ENCODE results near the gene HDAC10. TPM values are rescaled to one million over a fixed set of nuclear protein-coding genes. Genes with fewer than 3 reads are reported as not detected.
A peak's percentile ranks its signal among the peaks of the same experiment; 100 is the strongest.

The HDAC10 gene
- total and polyA plus RNA-seq, 10 of the 15 experiments (the other 5 are each of a cell fraction or from before 2014, with no cell fraction given) = 0.26 to 48.6 (median 5.0) TPM

DNA sequence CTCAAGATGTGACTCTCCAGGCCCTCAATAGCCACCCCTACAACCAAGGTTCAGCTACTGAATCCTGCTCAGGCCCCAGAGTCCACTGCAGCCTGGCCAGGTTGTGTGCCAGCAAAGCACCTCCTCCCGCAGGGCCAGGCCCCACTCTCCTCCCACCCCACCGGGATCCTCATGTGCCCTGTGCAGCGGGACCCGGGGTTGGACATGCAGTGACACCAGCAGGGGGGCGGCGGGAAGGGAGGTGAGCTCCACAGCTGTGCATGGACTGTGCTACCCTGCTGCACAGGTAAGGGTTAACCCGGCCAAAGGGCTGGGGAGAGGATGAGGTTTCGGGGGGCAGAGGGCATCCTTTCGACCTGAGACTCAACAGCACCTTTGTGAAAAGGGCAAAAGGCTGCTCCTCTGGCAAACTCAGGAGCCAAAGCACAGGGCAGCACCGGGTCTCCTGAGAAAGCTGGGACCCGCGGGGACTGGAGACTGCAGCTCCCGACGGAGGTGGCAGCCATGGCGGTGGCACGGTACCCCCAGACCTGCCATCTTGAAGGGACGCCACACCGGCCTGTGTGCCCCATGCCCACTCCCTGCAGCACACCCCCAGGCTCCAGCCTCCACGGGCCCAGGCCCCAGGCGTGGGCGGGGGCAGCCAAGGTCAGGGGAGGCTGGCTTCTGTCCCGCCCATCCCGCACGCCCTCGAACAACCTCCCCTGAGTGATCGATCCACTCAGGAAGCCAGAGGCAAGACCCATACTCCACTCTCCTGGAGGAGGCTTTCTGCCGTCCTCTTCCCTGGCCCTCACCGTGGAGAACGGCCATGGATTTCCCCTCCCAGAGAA, 45.8 kb upstream of the HDAC10 start (continued):
- no peak for TF ChIP-seq RELA (IDR thresholded peaks at IDR 0.05; ENCODE audit: borderline replicate concordance, partially characterized antibody)
- TF ChIP-seq, protein P1, sequence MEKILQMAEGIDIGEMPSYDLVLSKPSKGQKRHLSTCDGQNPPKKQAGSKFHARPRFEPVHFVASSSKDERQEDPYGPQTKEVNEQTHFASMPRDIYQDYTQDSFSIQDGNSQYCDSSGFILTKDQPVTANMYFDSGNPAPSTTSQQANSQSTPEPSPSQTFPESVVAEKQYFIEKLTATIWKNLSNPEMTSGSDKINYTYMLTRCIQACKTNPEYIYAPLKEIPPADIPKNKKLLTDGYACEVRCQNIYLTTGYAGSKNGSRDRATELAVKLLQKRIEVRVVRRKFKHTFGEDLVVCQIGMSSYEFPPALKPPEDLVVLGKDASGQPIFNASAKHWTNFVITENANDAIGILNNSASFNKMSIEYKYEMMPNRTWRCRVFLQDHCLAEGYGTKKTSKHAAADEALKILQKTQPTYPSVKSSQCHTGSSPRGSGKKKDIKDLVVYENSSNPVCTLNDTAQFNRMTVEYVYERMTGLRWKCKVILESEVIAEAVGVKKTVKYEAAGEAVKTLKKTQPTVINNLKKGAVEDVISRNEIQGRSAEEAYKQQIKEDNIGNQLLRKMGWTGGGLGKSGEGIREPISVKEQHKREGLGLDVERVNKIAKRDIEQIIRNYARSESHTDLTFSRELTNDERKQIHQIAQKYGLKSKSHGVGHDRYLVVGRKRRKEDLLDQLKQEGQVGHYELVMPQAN (conservative IDR thresholded peaks at IDR 0.05) = no peak
- no peak for TF ChIP-seq TAF1 (IDR thresholded peaks at IDR 0.05; ENCODE audit: borderline replicate concordance, low read depth, low read length)
- no peak for TF ChIP-seq ZNF274 (IDR thresholded peaks at IDR 0.05; ENCODE audit: insufficient read depth, insufficient read length)
- no peak for TF ChIP-seq SIN3A (IDR thresholded peaks at IDR 0.05; ENCODE audit: low read depth, low read length)
- TF ChIP-seq DPF2 (IDR thresholded peaks at IDR 0.05) = no peak
- no peak for TF ChIP-seq SUZ12 (IDR thresholded peaks at IDR 0.05; ENCODE audit: unreplicated experiment)

DNA sequence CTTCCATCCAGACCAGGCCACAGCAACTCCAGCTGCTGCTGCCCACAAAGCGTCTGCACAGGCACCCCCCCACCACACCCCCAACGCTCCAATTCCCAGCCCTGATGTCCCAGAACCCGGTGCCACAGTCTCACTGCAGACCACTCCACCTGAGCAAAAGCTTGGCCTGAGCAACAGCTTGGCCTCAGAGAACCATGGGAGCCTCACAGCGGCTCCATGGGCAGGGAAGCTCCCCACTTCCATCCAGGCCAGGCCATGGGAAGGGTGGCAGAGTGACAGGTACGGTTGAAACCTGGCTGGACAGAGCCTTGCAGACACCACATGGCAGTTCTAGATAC, 43.2 kb upstream of the HDAC10 start:
- TF ChIP-seq KDM1A (IDR thresholded peaks at IDR 0.05; ENCODE audit: borderline replicate concordance) (no peak), BHLHE40 (IDR thresholded peaks at IDR 0.05; ENCODE audit: borderline replicate concordance in 1 of 2, low read depth in 2 of 2, low read length in 1 of 2) (no peak), BRCA1 (IDR thresholded peaks at IDR 0.05; ENCODE audit: low read depth, low read length) (no peak)
- TF ChIP-seq, protein P2, sequence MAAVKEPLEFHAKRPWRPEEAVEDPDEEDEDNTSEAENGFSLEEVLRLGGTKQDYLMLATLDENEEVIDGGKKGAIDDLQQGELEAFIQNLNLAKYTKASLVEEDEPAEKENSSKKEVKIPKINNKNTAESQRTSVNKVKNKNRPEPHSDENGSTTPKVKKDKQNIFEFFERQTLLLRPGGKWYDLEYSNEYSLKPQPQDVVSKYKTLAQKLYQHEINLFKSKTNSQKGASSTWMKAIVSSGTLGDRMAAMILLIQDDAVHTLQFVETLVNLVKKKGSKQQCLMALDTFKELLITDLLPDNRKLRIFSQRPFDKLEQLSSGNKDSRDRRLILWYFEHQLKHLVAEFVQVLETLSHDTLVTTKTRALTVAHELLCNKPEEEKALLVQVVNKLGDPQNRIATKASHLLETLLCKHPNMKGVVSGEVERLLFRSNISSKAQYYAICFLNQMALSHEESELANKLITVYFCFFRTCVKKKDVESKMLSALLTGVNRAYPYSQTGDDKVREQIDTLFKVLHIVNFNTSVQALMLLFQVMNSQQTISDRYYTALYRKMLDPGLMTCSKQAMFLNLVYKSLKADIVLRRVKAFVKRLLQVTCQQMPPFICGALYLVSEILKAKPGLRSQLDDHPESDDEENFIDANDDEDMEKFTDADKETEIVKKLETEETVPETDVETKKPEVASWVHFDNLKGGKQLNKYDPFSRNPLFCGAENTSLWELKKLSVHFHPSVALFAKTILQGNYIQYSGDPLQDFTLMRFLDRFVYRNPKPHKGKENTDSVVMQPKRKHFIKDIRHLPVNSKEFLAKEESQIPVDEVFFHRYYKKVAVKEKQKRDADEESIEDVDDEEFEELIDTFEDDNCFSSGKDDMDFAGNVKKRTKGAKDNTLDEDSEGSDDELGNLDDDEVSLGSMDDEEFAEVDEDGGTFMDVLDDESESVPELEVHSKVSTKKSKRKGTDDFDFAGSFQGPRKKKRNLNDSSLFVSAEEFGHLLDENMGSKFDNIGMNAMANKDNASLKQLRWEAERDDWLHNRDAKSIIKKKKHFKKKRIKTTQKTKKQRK (IDR thresholded peaks at IDR 0.05; ENCODE audit: low read depth, low read length) = no peak
- TF ChIP-seq, protein P3, sequence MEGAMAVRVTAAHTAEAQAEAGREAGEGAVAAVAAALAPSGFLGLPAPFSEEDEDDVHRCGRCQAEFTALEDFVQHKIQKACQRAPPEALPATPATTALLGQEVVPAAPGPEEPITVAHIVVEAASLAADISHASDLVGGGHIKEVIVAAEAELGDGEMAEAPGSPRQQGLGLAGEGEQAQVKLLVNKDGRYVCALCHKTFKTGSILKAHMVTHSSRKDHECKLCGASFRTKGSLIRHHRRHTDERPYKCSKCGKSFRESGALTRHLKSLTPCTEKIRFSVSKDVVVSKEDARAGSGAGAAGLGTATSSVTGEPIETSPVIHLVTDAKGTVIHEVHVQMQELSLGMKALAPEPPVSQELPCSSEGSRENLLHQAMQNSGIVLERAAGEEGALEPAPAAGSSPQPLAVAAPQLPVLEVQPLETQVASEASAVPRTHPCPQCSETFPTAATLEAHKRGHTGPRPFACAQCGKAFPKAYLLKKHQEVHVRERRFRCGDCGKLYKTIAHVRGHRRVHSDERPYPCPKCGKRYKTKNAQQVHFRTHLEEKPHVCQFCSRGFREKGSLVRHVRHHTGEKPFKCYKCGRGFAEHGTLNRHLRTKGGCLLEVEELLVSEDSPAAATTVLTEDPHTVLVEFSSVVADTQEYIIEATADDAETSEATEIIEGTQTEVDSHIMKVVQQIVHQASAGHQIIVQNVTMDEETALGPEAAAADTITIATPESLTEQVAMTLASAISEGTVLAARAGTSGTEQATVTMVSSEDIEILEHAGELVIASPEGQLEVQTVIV (IDR thresholded peaks at IDR 0.05; ENCODE audit: borderline replicate concordance, partially characterized antibody) = no peak
- Histone ChIP-seq H2AFZ (ENCODE audit: control insufficient read depth, low read depth, low read length) (no peak overlapping the region), H3K9ac (ENCODE audit: control insufficient read depth, insufficient read depth, low read length) (peak overlapping the region; percentile 9; the same call in 1 of the 2 replicates), H3K27me3 (replicated peaks in 1 of 2; ENCODE audit: control insufficient read depth in 2 of 2, insufficient read depth in 2 of 2, low read length in 1 of 2) (no peaks in the 10 kb centered on the region), H3K4me1 (ENCODE audit: control insufficient read depth, insufficient read depth, low read length) (peaks cover 27% of the 10 kb centered on the region), H3K4me3 (no peak overlapping the region), H3K27ac (ENCODE audit: control insufficient read depth, insufficient read depth) (peak overlapping the region; percentile 2; the same call in 1 of the 2 replicates), H3K79me2 (ENCODE audit: control insufficient read depth, insufficient read depth, low read length) (peaks cover 60% of the 10 kb centered on the region), H3K9me3 (replicated peaks; ENCODE audit: control insufficient read depth, insufficient read depth, low read length) (no peaks in the 10 kb centered on the region), H4K20me1 (ENCODE audit: control insufficient read depth, insufficient read depth) (no peaks in the 10 kb centered on the region; the same call in none of the 2 replicates), H3K4me2 (ENCODE audit: control insufficient read depth, insufficient read depth) (peak overlapping the region; percentile 40; the same call in 1 of the 2 replicates), H3K36me3 (ENCODE audit: control insufficient read depth in 2 of 2, insufficient read depth in 2 of 2, low read length in 1 of 2) (peaks cover 10 to 23% of the 10 kb centered on the region in 2 experiments; a peak in 3 of 4 replicates)
- intact Hi-C loops (cut with micrococcal nuclease; ENCODE audit: unreplicated experiment) (no loop called here), in situ Hi-C loops (cut with MboI) (no loop called here)
- 49% methylated on average over 5 of the region's 5 CpGs for WGBS (ENCODE audit: insufficient coverage, insufficient replicate concordance, low lambda C conversion rate, missing lambda C conversion rate)
- no peak for ATAC-seq
- SMC1A ChIA-PET (ENCODE audit: uncharacterized antibody, unreplicated experiment) = interaction anchor here (2.9 kb wide), 1 partner anchor 10 kb away, joined by 21 read pairs; no protein-coding TSS in a partner anchor
- no peak for FAIRE-seq
- no peak for DNase-seq (ENCODE audit: low read depth, low spot score)
- BruUV-seq (replicated peaks) = no TSS peak
- RAD21 ChIA-PET (ENCODE audit: unreplicated experiment) = interaction anchor here (1.4 to 2.8 kb wide), 3 partner anchors 9 to 18 kb away, joined by 4 to 10 read pairs (median 5); no protein-coding TSS in a partner anchor
- CTCF ChIA-PET = interaction anchor here (0.6 to 2.5 kb wide), 6 partner anchors 10 to 176 kb away, joined by 3 to 12 read pairs (median 6); no protein-coding TSS in a partner anchor
- POLR2A ChIA-PET = interaction anchor here (0.6 to 3.7 kb wide), 5 partner anchors 8 to 66 kb away, joined by 3 to 22 read pairs (median 3); partner anchors contain the start of gene DENND6B

Measured in GM12878 (cell line).